NCI-H1930 (cell line): ENCODE measurements around the gene FKBP15.

Experiments used
- DNase-seq, 2 experiments: peaks; one replicate each; lab custom pipeline; 2025; lab: John Stamatoyannopoulos, UW

The FKBP15 gene

DNA sequence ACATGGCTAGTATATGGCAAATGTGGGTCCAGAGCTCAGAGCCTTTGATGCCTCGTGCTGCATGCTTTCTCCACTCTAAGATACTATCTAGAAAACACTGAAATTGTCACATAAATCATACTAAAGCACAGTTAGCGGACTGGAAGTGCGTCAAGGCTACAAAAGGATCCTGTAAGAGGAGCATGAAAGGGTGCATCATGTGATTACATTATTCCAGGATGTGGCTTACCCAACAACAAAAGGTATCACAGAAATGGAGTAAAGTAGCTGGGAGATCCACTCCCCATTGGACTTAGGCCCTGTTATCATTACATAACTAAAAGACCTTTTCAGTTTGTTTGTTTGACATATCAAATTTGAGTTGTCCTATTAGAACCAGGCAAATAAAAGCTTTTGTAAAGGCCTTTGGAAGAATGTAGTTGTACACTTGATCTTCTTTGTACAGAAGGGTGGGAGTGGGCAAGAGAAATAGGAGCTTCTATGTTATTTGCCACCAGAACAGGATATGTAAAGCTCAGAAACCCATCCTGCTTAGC lies 7.1 kb upstream of the FKBP15 start:
- no peak for DNase-seq

- no peak for DNase-seq
Observed at GRCh38 chr9:113227436-113227835, 6.4 kb upstream of the FKBP15 start.

DNA sequence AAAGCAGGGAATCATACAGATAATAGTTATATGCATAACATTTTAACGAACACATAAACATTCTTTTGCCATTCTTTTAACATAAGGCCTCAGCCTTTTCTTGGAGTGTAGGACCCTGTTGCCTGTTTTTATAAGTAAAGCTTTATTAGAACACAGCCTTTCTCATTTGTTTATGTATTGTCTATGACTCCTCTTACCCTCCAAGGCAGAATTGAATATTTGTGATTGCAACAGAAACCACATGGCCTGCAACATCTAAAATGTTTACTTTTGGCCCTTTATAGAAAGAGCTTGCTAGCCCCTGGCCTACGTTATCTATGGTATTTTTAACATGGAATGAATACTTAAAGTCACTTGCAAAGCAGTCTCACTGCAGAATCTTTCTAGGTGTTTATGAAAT lies 2.9 kb upstream of the FKBP15 start:
- DNase-seq = no peak

GRCh38 chr9:113222482-113222841 lies 1.4 kb upstream of the FKBP15 start:
- no peak for DNase-seq

GRCh38 chr9:113221800-113222481 lies 864 bp upstream of the FKBP15 start:
- DNase-seq = no peak

DNA sequence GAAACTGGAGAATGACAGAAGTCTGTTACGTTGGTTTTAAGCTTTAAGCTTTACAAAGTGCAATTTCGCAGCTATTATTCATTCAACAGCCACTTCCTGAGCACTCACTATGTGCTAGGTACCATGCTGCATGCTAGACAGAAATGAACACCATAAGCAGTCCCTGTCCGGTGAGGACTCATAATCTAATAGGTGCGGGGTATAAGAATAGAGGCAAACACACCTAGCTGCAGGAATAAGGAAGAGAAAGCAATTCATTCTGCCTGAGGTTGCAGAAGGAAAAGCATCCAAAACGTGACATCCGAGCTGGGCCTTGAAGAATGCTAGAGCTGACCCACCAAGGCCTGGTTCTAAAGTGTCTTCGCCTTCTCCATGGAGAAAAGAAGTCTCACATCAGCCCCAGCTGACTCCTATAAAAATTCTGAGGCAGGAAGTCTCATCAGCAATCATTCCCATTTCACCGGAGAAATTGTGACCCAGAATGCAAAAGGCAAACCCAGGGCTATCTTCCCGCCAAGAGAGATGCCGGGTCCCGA lies 542 bp downstream of the FKBP15 start:
- no peak for DNase-seq

DNA sequence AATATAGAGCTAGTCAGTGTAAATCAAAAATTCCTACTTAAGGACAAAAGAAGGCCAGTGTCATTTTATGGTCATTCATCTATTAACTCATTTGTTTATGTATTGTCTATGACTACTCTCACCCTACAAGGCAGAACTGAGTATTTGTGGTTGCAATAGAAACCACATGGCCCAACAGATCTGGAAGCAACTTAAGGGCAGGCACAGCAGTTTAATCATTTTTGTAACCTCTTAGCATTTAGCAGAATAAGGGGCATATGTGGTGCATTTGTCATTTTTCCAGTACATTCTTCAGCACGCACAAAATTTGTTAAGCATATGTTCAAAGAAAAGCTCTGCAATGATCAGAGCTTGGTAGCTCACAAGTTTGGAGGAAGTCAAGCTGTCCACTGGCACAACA lies 1.1 kb downstream of the FKBP15 start:
- no peak for DNase-seq

DNA sequence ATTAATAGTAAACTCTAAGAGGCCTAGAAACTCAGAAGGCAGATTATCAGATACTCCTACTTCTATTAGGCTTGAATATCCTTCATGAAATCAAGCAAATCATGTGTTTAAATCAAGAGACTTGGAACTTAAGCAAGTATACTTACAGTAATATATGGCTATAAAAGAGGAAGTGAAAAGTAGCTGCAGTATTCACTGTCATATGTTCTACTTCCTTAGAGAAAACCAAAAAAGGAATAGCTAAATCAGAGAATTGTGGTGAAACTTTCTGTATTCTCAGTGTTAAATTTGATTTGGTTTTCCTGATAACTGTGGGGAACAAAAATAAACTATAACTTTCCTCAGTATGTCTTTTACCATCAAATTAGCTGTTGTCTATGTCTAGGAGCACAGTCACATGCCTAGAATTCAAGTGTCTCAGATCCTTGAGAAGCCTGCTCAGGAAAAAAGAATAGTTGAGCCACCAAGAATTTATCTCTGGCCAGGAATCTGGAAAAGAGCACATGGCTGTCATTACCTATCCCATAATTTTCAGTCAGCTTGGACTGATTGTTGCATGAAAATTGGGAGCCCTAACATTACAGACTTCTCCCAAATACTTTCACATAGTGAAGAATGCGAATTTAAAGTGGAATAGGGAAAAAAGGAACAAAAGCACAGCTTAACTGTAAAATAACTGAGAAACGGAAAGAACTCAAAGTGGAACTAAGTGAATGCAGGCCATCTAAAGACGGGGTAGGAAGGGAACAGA lies 1.7 kb downstream of the FKBP15 start:
- no peak for DNase-seq

- DNase-seq = no peak
Observed at GRCh38 chr9:113216406-113216805, 4.7 kb downstream of the FKBP15 start.

DNA sequence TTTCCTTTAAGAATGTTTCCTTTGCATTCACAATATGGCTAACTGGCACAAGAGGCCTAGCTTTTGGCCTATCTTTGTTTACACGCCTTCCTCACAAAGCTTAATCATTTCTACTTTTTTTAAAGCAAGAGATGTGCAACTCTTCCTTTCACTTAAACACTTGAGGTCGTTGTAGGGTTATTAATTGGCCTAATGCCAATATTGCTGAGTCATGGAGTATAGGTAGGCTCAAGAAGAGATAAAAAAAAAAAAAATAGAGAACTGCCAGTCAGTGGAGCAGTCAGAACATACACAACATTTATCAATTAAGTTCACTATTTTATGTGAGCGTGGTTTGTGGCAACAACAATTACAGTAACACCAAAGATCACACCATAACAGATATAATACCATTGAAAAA lies 5.9 kb downstream of the FKBP15 start:
- no peak for DNase-seq

- DNase-seq = no peak
Observed at GRCh38 chr9:113210815-113211214, 10.3 kb downstream of the FKBP15 start.

DNA sequence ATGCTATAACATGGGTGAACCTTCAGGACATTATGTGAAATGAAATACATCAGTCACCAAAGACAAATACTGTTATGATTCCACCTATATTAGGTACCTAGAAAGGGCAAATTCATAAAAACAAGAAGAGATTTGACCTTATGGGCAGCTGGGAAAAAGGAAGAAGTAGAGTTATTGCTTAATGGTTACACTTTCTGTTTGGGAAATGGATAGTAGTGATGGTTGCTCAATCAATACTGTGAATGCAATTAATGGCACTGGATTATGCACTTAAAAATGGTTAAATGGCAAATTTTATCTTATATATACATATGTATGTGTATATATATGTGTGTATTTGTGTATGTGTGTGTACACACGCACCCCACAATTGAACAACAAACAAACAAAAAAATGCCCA lies 15.2 kb downstream of the FKBP15 start:
- no peak for DNase-seq

GRCh38 chr9:113205432-113205831 lies 15.6 kb downstream of the FKBP15 start:
- no peak for DNase-seq

- DNase-seq = no peak
Observed at GRCh38 chr9:113199683-113200329, 21.3 kb downstream of the FKBP15 start.

DNA sequence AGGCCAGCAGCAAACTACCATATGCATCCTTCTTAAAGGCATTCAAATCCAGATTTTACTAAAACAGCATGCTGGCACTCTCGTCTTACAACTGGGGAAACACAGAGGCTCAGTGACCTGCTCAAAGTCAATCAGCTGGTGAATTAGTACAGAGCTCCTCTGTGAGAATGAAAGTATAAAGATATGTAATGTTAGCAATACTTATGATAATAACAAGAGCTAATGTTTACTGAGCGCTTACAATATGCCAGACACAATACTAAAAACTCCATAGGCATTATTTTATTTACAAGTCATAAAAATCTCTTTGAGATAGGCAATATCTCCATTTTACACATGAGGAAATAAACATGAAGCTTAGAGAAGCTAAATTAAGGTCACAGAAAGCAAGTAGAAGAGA lies 28.6 kb downstream of the FKBP15 start:
- DNase-seq = no peak

- no peak for DNase-seq
Observed at GRCh38 chr9:113187929-113188595, 33.0 kb downstream of the FKBP15 start.

DNA sequence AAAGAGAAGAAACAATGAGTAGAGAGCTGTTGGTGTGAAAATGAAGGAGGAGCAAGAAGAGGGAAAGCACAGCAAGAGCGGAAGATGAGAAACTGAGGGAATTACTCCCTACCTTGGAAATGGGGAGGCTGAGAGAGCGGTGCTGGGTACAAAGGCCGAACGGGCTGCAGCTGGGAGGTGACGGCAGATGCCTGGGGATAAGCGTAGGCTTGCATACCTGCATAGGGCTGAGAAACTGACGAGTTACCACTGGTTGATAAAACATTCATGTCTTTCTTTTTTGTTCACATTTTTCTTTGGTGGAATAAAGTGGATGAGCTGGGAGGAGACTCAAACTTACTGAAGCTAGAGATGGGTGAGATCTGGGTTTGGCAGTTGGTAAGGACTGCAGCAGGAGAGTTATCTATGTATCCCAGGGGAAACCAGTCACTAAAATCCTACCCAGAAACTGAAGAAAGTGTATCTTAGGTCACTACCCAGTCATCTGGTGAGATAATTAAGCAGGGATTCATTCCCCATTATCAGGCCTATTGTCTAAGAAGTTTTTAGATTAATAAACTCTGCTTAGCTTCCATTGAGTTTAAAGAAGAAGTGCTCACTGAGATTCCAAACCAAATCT lies 34.8 kb downstream of the FKBP15 start:
- DNase-seq = no peak

GRCh38 chr9:113185271-113185670 lies 35.8 kb downstream of the FKBP15 start:
- DNase-seq = no peak

GRCh38 chr9:113184539-113184938 lies 36.5 kb downstream of the FKBP15 start:
- DNase-seq = no peak

- no peak for DNase-seq
Observed at GRCh38 chr9:113183956-113184488, 37.1 kb downstream of the FKBP15 start.

DNA sequence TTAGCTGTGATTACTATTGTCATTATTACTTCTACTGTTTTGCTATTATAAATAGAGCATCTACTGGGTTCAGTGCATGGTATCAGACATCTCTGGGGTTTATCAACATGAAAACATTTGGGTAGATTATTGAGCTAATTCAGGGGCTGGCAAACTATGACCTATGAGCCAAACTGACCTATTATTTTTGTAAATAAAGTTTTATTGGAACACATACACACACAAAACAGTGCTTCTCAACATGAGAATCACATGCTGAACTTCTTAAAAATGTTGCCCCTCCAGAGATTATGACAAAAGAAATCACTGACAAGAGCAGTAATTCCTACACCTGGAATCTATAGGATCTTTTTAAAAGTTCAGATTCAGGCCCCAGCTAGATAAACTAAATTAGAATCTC lies 39.9 kb downstream of the FKBP15 start:
- DNase-seq = no peak

DNA sequence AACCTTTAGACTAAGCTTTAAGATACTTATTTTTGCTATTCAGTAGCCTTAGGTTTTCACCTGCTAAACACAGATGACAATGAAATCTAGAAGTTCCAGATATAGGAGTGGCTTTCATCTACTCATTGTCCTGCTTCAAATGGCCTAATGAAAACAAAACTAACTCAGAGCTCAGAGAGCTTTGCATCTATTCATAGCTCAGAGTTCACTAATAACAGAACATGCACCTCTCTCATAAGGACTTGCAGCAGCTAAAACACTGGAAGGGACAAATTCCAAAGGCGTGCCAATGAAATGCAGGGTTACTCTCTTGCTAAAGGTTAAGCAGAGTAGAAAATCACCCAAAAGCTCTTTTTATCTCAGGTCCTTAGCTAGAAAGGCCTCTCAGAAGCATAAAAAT lies 41.2 kb downstream of the FKBP15 start:
- no peak for DNase-seq
